ENCODE measurements around the gene SSR1. TPM values are rescaled to one million over a fixed set of nuclear protein-coding genes. Genes with fewer than 3 reads are reported as not detected.

Gene SSR1
- total and polyA plus RNA-seq, 2 donors from 2014 or later, result 40.4 to 163 TPM

GRCh38 chr6:7218406-7218988 lies 94.5 kb downstream of the SSR1 start:
- Histone ChIP-seq H3K27me3 (ENCODE audit: control insufficient read depth, insufficient read depth, low read length) (no peaks in the 10 kb centered on the region), H3K9ac (ENCODE audit: low read length in 3 of 3) (no peak overlapping the region), H3K4me1 (ENCODE audit: control insufficient read depth in 2 of 3, insufficient read depth in 2 of 3, low read depth in 1 of 3, low read length in 3 of 3) (peaks cover 3 to 51% (median 33%) of the 10 kb centered on the region in 3 donors), H3K36me3 (ENCODE audit: control insufficient read depth in 2 of 3, insufficient read depth in 3 of 3, low read length in 3 of 3) (peaks cover 2 to 9% (median 7%) of the 10 kb centered on the region in 3 donors), H3K4me3 (ENCODE audit: low read length in 3 of 3) (no peak overlapping the region), H3K27ac (ENCODE audit: low read depth in 2 of 2, low read length in 2 of 2) (no peak overlapping the region), H3K9me3 (ENCODE audit: control insufficient read depth in 2 of 3, insufficient read depth in 1 of 3, low read length in 3 of 3) (no peaks in the 10 kb centered on the region)
- intact Hi-C loops (cut with DNase I), result no loop called here
- FAIRE-seq (no peak), DNase-seq (no peak)
- TF ChIP-seq, protein P1, sequence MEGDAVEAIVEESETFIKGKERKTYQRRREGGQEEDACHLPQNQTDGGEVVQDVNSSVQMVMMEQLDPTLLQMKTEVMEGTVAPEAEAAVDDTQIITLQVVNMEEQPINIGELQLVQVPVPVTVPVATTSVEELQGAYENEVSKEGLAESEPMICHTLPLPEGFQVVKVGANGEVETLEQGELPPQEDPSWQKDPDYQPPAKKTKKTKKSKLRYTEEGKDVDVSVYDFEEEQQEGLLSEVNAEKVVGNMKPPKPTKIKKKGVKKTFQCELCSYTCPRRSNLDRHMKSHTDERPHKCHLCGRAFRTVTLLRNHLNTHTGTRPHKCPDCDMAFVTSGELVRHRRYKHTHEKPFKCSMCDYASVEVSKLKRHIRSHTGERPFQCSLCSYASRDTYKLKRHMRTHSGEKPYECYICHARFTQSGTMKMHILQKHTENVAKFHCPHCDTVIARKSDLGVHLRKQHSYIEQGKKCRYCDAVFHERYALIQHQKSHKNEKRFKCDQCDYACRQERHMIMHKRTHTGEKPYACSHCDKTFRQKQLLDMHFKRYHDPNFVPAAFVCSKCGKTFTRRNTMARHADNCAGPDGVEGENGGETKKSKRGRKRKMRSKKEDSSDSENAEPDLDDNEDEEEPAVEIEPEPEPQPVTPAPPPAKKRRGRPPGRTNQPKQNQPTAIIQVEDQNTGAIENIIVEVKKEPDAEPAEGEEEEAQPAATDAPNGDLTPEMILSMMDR (IDR thresholded peaks at IDR 0.05; ENCODE audit: borderline replicate concordance, extremely low read depth, insufficient read depth), result no peak

Other genes with a start within 250 kb of the SSR1 start
- gene RREB1, start 205.2 kb downstream of the SSR1 start, total RNA-seq, result 56.5 TPM
- 5.9 TPM for gene RREB1, start 205.2 kb downstream of the SSR1 start, polyA plus RNA-seq (ENCODE audit: insufficient read depth, low read depth, low replicate concordance)
- not detected for gene CAGE1, start 76.5 kb upstream of the SSR1 start, total RNA-seq
- gene CAGE1, start 76.5 kb upstream of the SSR1 start, polyA plus RNA-seq (ENCODE audit: insufficient read depth, low read depth, low replicate concordance), result not detected
- 19.8 TPM for gene RIOK1, start 76.6 kb upstream of the SSR1 start, total RNA-seq
- 8.5 TPM for gene RIOK1, start 76.6 kb upstream of the SSR1 start, polyA plus RNA-seq (ENCODE audit: insufficient read depth, low read depth, low replicate concordance)
- gene DSP, start 228.5 kb upstream of the SSR1 start, total RNA-seq, result 96.2 TPM
- 14.7 TPM for gene DSP, start 228.5 kb upstream of the SSR1 start, polyA plus RNA-seq (ENCODE audit: insufficient read depth, low read depth, low replicate concordance)

Measured in kidney (tissue), 14 donors.